ENCODE results near the gene RPS5.

Gene RPS5

DNA sequence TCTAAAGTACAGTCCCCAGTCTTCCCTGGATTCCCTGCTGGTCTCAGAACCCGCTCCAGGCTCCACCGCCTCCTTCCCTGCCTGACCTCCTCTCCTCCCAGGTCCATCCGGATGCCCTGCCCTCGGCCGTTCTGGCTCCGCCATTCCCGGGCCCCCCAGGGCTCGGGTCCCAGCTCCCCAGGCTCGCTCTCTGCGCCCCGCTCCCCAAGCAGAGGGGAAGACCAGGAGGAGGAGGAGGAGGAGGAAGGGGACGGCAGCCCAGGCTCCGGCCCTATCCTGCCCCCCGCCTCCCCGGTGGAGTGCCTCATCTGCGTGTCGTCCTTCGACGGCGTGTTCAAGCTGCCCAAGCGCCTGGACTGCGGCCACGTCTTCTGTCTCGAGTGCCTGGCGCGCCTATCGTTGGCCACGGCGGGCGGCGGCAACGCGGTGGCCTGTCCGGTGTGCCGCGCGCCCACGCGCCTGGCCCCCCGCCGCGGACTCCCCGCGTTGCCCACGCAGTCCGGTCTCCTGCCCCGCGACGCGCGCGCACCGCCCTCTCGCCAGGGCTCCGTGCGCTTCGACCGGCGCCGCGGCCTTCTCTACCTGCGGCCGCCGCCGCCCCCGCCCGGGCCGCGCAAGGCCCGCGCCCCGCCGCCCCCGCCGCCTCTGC lies 9.0 kb downstream of the RPS5 start:
- H3K4me3 ChIP-seq (ENCODE audit: low read depth, low read length), result no peak overlapping the region
- DNase-seq (ENCODE audit: low read depth, low spot score), result no peak
- TF ChIP-seq, protein P1, sequence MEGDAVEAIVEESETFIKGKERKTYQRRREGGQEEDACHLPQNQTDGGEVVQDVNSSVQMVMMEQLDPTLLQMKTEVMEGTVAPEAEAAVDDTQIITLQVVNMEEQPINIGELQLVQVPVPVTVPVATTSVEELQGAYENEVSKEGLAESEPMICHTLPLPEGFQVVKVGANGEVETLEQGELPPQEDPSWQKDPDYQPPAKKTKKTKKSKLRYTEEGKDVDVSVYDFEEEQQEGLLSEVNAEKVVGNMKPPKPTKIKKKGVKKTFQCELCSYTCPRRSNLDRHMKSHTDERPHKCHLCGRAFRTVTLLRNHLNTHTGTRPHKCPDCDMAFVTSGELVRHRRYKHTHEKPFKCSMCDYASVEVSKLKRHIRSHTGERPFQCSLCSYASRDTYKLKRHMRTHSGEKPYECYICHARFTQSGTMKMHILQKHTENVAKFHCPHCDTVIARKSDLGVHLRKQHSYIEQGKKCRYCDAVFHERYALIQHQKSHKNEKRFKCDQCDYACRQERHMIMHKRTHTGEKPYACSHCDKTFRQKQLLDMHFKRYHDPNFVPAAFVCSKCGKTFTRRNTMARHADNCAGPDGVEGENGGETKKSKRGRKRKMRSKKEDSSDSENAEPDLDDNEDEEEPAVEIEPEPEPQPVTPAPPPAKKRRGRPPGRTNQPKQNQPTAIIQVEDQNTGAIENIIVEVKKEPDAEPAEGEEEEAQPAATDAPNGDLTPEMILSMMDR (IDR thresholded peaks at IDR 0.05; ENCODE audit: low read depth, low read length), result no peak
- in situ Hi-C loops (cut with HindIII; ENCODE audit: low sequenced_read_pairs), result no loop called here

DNA sequence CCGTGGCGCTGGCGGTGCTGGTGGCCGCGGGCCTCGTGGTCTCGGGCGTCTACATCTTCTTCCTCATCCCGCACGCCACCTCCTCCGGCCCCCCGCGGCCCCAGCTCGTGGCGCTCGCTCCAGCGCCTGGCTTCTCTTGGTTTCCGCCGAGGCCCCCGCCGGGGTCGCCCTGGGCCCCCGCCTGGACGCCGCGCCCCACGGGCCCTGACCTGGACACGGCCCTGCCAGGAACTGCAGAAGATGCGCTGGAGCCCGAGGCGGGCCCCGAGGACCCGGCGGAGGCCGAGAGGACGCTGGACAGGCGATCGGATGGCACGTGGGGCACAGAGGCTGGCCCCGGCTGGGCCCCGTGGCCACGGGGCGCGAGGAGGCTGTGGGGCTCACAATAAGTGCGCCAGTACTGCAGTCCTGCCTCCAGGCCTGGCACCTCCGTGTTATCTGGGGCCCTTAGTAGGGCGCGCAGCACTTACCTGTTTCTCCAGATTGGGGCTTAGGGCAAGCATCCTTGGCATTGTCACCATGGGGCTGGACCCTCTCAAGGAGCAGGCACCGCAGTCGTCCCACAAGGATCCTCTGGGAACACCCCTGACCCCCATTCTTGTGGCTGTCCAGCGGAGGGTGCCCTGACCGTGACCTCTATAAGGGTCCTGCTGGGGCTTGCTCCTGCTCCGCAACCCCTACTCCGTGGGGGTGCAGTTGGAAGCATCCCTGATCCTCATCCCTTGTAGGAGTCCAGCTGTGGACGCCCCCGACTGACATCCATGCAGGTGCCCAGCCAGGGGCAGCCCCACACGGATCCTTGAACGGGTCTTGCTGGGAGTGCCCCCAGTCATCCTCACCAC lies 9.8 kb downstream of the RPS5 start:
- TF ChIP-seq, protein P1 (IDR thresholded peaks at IDR 0.05; ENCODE audit: low read depth, low read length), result no peak
- in situ Hi-C loops (cut with HindIII; ENCODE audit: low sequenced_read_pairs), result no loop called here
- H3K4me3 ChIP-seq (ENCODE audit: low read depth, low read length), result no peak overlapping the region
- DNase-seq (ENCODE audit: low read depth, low spot score), result no peak

DNA sequence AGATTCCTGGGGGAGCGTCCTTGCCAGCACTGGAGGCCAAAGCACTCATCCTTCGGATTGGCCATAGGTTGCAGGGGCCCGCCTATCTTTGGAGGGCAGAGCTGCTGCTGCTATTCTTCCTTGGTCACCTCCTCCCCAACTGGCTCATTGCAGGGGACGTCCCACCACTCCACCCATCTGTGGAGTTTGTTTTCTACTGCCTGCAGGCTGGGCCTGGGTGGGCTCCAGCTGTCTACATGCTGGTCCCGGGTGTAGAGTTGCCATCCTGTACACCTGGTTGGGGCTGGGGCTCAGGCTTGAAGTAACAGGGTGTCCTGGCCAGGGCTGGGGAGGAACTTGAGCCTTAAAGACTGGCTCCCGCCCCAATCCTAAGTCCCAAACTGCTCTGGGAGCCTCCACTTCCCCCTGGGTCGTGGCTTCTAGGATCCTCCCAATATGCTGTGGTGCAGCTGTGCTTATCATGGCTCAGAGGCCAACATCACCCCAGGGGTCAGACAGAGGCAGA lies 10.5 kb downstream of the RPS5 start:
- DNase-seq (ENCODE audit: low read depth, low spot score), result no peak
- TF ChIP-seq, protein P1 (IDR thresholded peaks at IDR 0.05; ENCODE audit: low read depth, low read length), result no peak

DNA sequence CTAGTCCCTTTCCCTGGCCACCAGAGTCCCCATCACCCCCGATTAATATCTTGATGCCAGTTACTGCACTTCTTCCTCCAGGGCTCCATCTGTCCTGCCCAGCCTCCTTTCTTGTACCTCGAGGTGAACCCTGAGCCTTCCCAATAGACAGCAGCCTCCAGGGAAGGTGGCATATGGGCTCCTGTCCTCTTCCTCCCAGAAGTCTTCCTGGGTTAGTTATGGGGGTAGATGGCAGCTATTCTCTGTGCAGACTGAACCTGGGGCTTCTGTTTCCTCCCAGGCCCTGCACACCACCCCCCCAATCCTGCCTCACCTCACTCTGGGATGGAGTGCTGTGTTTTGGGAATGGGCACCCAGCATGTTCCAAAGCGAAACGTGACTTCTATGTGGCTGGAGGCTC lies 11.0 kb downstream of the RPS5 start:
- no peak overlapping the region for H3K4me3 ChIP-seq (ENCODE audit: low read depth, low read length)
- TF ChIP-seq, protein P1 (IDR thresholded peaks at IDR 0.05; ENCODE audit: low read depth, low read length), result no peak
- in situ Hi-C loops (cut with HindIII; ENCODE audit: low sequenced_read_pairs), result no loop called here
- DNase-seq (ENCODE audit: low read depth, low spot score), result no peak

More for the DNA sequence above, 10.5 kb downstream of the RPS5 start:
- no peak overlapping the region for H3K4me3 ChIP-seq (ENCODE audit: low read depth, low read length)
- in situ Hi-C loops (cut with HindIII; ENCODE audit: low sequenced_read_pairs), result no loop called here

DNA sequence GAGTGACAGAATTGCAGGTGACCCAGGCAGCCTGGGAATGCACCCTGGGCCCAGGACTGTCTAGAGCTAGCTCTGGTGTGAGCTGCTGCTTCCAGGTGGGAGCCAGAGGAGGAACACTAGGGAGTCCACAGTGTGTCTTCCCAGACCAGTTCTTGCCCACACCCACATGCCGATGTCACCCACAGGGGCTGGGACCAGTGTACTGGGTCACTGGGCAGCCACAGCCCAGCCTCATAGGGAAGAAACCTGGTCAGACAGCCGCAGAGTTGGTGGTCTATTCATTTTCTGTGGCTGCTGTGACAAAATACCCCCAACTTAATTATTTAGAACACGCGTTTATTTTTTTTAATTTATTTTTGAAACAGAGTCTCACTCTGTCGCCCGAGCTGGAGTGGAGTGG lies 11.5 kb downstream of the RPS5 start:
- in situ Hi-C loops (cut with HindIII; ENCODE audit: low sequenced_read_pairs), result no loop called here
- no peak for DNase-seq (ENCODE audit: low read depth, low spot score)
- H3K4me3 ChIP-seq (ENCODE audit: low read depth, low read length), result no peak overlapping the region
- TF ChIP-seq, protein P1 (IDR thresholded peaks at IDR 0.05; ENCODE audit: low read depth, low read length), result no peak

DNA sequence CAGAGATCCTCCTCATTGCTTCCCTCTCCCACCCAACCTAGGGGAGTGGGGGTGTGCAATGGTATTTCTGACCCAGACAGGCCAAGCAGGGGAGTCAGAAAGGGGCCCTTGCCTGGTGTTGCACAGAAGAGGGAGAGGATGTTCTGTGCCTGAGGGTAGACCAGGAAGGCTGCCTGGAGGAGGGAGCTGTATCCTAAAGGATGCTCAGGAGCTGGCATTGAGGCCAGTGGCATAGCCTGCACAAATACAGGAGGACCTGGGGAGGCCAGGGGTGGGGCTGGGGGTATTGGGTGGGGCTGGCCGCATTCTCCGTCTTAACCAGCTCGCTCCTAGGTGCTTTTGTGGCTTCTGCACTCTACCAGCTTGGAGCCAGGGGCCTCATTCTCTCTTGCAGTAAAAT lies 12.8 kb downstream of the RPS5 start:
- no peak overlapping the region for H3K4me3 ChIP-seq (ENCODE audit: low read depth, low read length)
- in situ Hi-C loops (cut with HindIII; ENCODE audit: low sequenced_read_pairs), result no loop called here
- DNase-seq (ENCODE audit: low read depth, low spot score), result no peak
- TF ChIP-seq, protein P1 (IDR thresholded peaks at IDR 0.05; ENCODE audit: low read depth, low read length), result no peak

Data from astrocyte of the spinal cord (primary cell).